HCT116 (cell line): ENCODE measurements around the gene PDE6H. TPM values are rescaled to one million over a fixed set of nuclear protein-coding genes. Genes with fewer than 3 reads are reported as not detected.

Source experiments
- ATAC-seq: fragments of 200-7000 bp; cut with Tn5 transposase; 2 replicates; pipeline ENCODE4 v1.9.1; 2020; ENCODE audit warnings: mild to moderate bottlenecking, moderate library complexity
- BruUV-seq: library from RNA; stranded (reverse); fragments of 400-500 nt; replicated peaks from 2 replicates; lab custom pipeline; 2021; lab: Mats Ljungman, UMichigan
- CTCF ChIA-PET: fragments of 300-600 bp; sonication (Branson Sonifier 250); formaldehyde crosslinking; loops from one replicate; lab custom pipeline; 2021; ENCODE audit warnings: antibody characterized with exemption; lab: Charles Lee
- POLR2A ChIA-PET: fragments of 300-600, 350-600 bp; sonication (Branson Sonifier 250); formaldehyde crosslinking; loops from one replicate; lab custom pipeline; 2021; ENCODE audit warnings: antibody characterized with exemption; lab: Charles Lee
- RAD21 ChIA-PET, 2 experiments: fragments of 300-600 bp; sonication (Branson Sonifier 250); formaldehyde crosslinking; loops; one replicate each; lab custom pipeline; 2023; ENCODE audit warnings: low total read pairs in 2 of 2; ENCODE audit not compliant: uncharacterized antibody in 2 of 2, unreplicated experiment in 2 of 2, low non-redundant PET in 1 of 2; lab: Charles Lee
- DNase-seq: peaks from one replicate; pipeline ENCODE4 v3.0.0-alpha.2; 2010; ENCODE audit warnings: low read depth, low spot score
- H2AFZ ChIP-seq: fragments of 200-600 bp; shearing (Covaris generic), sonication (generic); 2 replicates; pipeline ENCODE4 v1.6.1; 2017; ENCODE audit warnings: low read depth, mixed run types, mixed read lengths, antibody characterized with exemption, low read length; ENCODE audit not compliant: poor library complexity, severe bottlenecking
- H3K27ac ChIP-seq: 2 replicates; pipeline ENCODE4 v1.5.1; 2012; ENCODE audit warnings: low read depth, low read length
- H3K27me3 ChIP-seq: fragments of 200-600 bp; sonication (generic); 2 replicates; pipeline ENCODE4 v1.6.1; 2016; ENCODE audit warnings: mixed run types, low read length, mixed read lengths; ENCODE audit not compliant: insufficient read depth
- H3K36me3 ChIP-seq, 2 experiments: fragments of 200-500 bp in 1 of 2; fragments of 200-600 bp in 1 of 2; sonication (Bioruptor generic) in 1 of 2; sonication (generic) in 1 of 2; 2 replicates each; pipeline versions ENCODE4 v1.5.1 to v1.6.1; 2014 to 2016; ENCODE audit warnings: low read length in 2 of 2, inconsistent platforms in 1 of 2, mixed read lengths in 1 of 2, mixed run types in 1 of 2; ENCODE audit not compliant: insufficient read depth in 2 of 2, control insufficient read depth in 1 of 2
- H3K4me1 ChIP-seq, 2 experiments: fragments of 200-600 bp in 1 of 2; sonication (generic) in 1 of 2; 2 replicates each; pipeline versions ENCODE4 v1.5.1 to v1.6.1; 2012 to 2017; ENCODE audit warnings: low read length in 2 of 2, inconsistent platforms in 1 of 2, mild to moderate bottlenecking in 1 of 2, mixed read lengths in 1 of 2, mixed run types in 1 of 2, moderate library complexity in 1 of 2; ENCODE audit not compliant: insufficient read depth in 2 of 2, control insufficient read depth in 1 of 2
- H3K4me2 ChIP-seq: fragments of 200-600 bp; sonication (generic); 2 replicates; pipeline ENCODE4 v1.6.1; 2017; ENCODE audit warnings: mixed run types, low read length, mixed read lengths
- H3K4me3 ChIP-seq, 2 experiments: fragments of 200-600 bp in 1 of 2; sonication (generic) in 1 of 2; replicated peaks in 1 of 2; 2 replicates each; pipeline ENCODE4 v1.5.1; 2011 to 2016; ENCODE audit warnings: low read length in 2 of 2, control low read depth in 1 of 2, low read depth in 1 of 2, mild to moderate bottlenecking in 1 of 2, mixed read lengths in 1 of 2, mixed run types in 1 of 2
- H3K79me2 ChIP-seq: fragments of 200-600 bp; sonication (generic); 2 replicates; pipeline ENCODE4 v1.6.1; 2017; ENCODE audit warnings: mild to moderate bottlenecking, mixed run types, low read length, moderate library complexity, mixed read lengths; ENCODE audit not compliant: insufficient read depth
- H3K9ac ChIP-seq: fragments of 200-600 bp; sonication (generic); 2 replicates; pipeline ENCODE4 v1.6.1; 2016; ENCODE audit warnings: low read length, mixed read lengths
- H3K9me2 ChIP-seq: fragments of 200-600 bp; sonication (generic), shearing (Covaris generic); 2 replicates; pipeline ENCODE4 v1.6.1; 2017; ENCODE audit warnings: mixed run types, mild to moderate bottlenecking, moderate library complexity; ENCODE audit not compliant: insufficient read depth
- H3K9me3 ChIP-seq, 2 experiments: fragments of 200-500 bp in 1 of 2; fragments of 200-600 bp in 1 of 2; sonication (Bioruptor generic) in 1 of 2; sonication (generic) in 1 of 2; 2 replicates each; pipeline ENCODE4 v1.6.1; 2014 to 2017; ENCODE audit warnings: low read length in 2 of 2, mixed read lengths in 2 of 2, inconsistent platforms in 1 of 2, low read depth in 1 of 2, mild to moderate bottlenecking in 1 of 2, mixed run types in 1 of 2, moderate library complexity in 1 of 2; ENCODE audit not compliant: control insufficient read depth in 1 of 2, insufficient read depth in 1 of 2
- H4K20me1 ChIP-seq: fragments of 200-600 bp; sonication (generic), shearing (Covaris generic); 2 replicates; pipeline ENCODE4 v1.6.1; 2017; ENCODE audit warnings: mixed run types, mild to moderate bottlenecking, moderate library complexity; ENCODE audit not compliant: insufficient read depth
- ATF3 ChIP-seq: IDR thresholded peaks from 2 replicates; pipeline ENCODE4 v1.6.1; 2012
- CBX3 ChIP-seq: IDR thresholded peaks from 2 replicates; pipeline ENCODE4 v1.6.1; 2012; ENCODE audit warnings: low read depth
- CEBPB ChIP-seq: IDR thresholded peaks from 2 replicates; pipeline ENCODE4 v1.6.1; 2012; ENCODE audit warnings: low read depth
- CTCF ChIP-seq, 3 experiments: fragments of 200-600 bp in 1 of 3; sonication (generic) in 1 of 3; IDR thresholded peaks in 2 of 3; conservative IDR thresholded peaks in 1 of 3; 2 replicates each; pipeline ENCODE4 v1.5.1; 2012 to 2017; ENCODE audit warnings: low read depth in 2 of 3, low read length in 2 of 3, antibody characterized with exemption in 1 of 3, borderline replicate concordance in 1 of 3, control low read depth in 1 of 3, mild to moderate bottlenecking in 1 of 3, mixed read lengths in 1 of 3, mixed run types in 1 of 3, moderate library complexity in 1 of 3; ENCODE audit not compliant: insufficient read depth in 1 of 3
- EGR1 ChIP-seq: IDR thresholded peaks from 2 replicates; pipeline ENCODE4 v1.6.1; 2012; ENCODE audit warnings: low read depth
- ELF1 ChIP-seq: IDR thresholded peaks from 2 replicates; pipeline ENCODE4 v1.6.1; 2012; ENCODE audit warnings: low read depth, borderline replicate concordance
- EZH2 ChIP-seq: fragments of 200-600 bp; sonication (generic); IDR thresholded peaks from 2 replicates; pipeline ENCODE4 v1.6.1; 2017; ENCODE audit warnings: antibody characterized with exemption, mixed run types
- FOSL1 ChIP-seq: IDR thresholded peaks from 2 replicates; pipeline ENCODE4 v1.6.1; 2012; ENCODE audit warnings: low read depth
- JUND ChIP-seq: IDR thresholded peaks from 2 replicates; pipeline ENCODE4 v1.6.1; 2012
- POLR2A ChIP-seq: IDR thresholded peaks from 2 replicates; pipeline ENCODE4 v1.7.0; 2011; ENCODE audit warnings: borderline replicate concordance; ENCODE audit not compliant: insufficient read depth, insufficient read length; ENCODE audit errors: extremely low read depth
- RAD21 ChIP-seq: IDR thresholded peaks from 2 replicates; pipeline ENCODE4 v1.6.1; 2012; ENCODE audit warnings: low read depth, mild to moderate bottlenecking
- REST ChIP-seq: IDR thresholded peaks from 2 replicates; pipeline ENCODE4 v1.6.1; 2012; ENCODE audit warnings: low read depth
- SRF ChIP-seq: IDR thresholded peaks from 2 replicates; pipeline ENCODE4 v1.6.1; 2012; ENCODE audit warnings: low read depth
- ZBTB33 ChIP-seq: IDR thresholded peaks from 2 replicates; pipeline ENCODE4 v1.6.1; 2011; ENCODE audit warnings: mild to moderate bottlenecking, low read length, moderate library complexity; ENCODE audit not compliant: insufficient replicate concordance; ENCODE audit errors: extremely low read depth
- ZFX ChIP-seq: fragments of 450-650 bp; IDR thresholded peaks from 2 replicates; pipeline ENCODE4 v1.6.1; 2017
- intact Hi-C: fragments of 100-400 bp; cut with micrococcal nuclease; formaldehyde crosslinking; loops from 2 replicates; pipeline ENCODE4 v1.10.0; 2022
- total RNA-seq: library from RNA; stranded (reverse); gene quantifications from one replicate; pipeline ENCODE4 v1.2.1, GENCODE V29; 2021; ENCODE audit not compliant: unreplicated experiment
- TF ChIP-seq, protein P1 (sequence below): IDR thresholded peaks from 2 replicates; pipeline ENCODE4 v1.6.1; 2012

Gene PDE6H
- total RNA-seq, 1 experiment from 2014 or later, result not detected

GRCh38 chr12:14991069-14991468 is 18.2 kb downstream of the PDE6H start:
- H2AFZ ChIP-seq, result no peak overlapping the region
- no peak overlapping the region for H3K4me3 ChIP-seq
- H3K36me3 ChIP-seq, result no peaks in the 10 kb centered on the region
- no peaks in the 10 kb centered on the region for H3K79me2 ChIP-seq
- no peaks in the 10 kb centered on the region for H3K4me1 ChIP-seq
- no peak overlapping the region for H3K4me2 ChIP-seq
- H3K9me2 ChIP-seq, result no peaks in the 10 kb centered on the region
- no peaks in the 10 kb centered on the region for H3K9me3 ChIP-seq
- intact Hi-C loops, result loop anchor here (10.0 kb wide), 1 partner anchor 806 kb away; no protein-coding TSS in a partner anchor
- CTCF ChIA-PET, result no interaction called here
- DNase-seq (no peak), ATAC-seq (no peak)
- BruUV-seq, result no TSS peak
- TF ChIP-seq ELF1, result no peak
- TF ChIP-seq ZFX, result no peak
- TF ChIP-seq CTCF (IDR thresholded peaks at IDR 0.05 in 2 of 3, conservative IDR thresholded peaks at IDR 0.05 in 1 of 3; ENCODE audit: borderline replicate concordance in 1 of 3, insufficient read depth in 1 of 3, low read depth in 2 of 3, low read length in 2 of 3), result no peak
- TF ChIP-seq JUND, result no peak
- TF ChIP-seq, protein P1, sequence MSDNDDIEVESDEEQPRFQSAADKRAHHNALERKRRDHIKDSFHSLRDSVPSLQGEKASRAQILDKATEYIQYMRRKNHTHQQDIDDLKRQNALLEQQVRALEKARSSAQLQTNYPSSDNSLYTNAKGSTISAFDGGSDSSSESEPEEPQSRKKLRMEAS, result no peak
- TF ChIP-seq POLR2A, result no peak
- no peak for TF ChIP-seq CEBPB
- TF ChIP-seq ATF3, result no peak
- TF ChIP-seq SRF, result no peak
- TF ChIP-seq RAD21, result no peak
- no peak for TF ChIP-seq ZBTB33
- TF ChIP-seq CBX3, result no peak
- TF ChIP-seq EGR1, result no peak
- TF ChIP-seq REST, result no peak
- no peak for TF ChIP-seq FOSL1
- no peak for TF ChIP-seq EZH2
- POLR2A ChIA-PET, result no interaction called here
- H4K20me1 ChIP-seq, result no peaks in the 10 kb centered on the region
- no peak overlapping the region for H3K9ac ChIP-seq
- H3K27me3 ChIP-seq, result no peaks in the 10 kb centered on the region
- no peak overlapping the region for H3K27ac ChIP-seq
- RAD21 ChIA-PET, result no interaction called here
